ENCODE measurements around the gene ITSN2.

DNA sequence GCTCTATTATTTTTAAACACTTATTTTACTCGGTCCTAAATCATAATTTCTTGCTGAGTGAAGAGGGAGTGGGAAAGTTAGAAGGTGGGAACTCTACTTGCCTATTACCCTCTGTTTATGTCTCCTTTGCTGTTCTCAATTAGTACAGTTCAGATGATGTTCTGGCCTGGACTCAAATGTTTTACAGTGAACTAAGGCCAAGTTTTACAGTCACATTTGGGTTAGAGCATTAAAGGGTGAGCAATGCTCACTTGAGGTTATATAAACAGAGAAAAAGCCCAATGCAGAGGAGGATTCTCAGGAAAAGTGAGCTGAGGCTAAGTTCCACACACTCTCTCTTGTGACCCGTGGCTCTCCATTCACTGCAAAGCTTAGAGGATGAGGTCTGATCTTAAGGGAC lies 52.4 kb downstream of the ITSN2 start:
- TF ChIP-seq POLR2AphosphoS5 (IDR thresholded peaks at IDR 0.05; ENCODE audit: insufficient read depth in 1 of 2, low read depth in 1 of 2) (no peak), POLR2A (IDR thresholded peaks at IDR 0.05) (no peak)
- TF ChIP-seq, protein P1, sequence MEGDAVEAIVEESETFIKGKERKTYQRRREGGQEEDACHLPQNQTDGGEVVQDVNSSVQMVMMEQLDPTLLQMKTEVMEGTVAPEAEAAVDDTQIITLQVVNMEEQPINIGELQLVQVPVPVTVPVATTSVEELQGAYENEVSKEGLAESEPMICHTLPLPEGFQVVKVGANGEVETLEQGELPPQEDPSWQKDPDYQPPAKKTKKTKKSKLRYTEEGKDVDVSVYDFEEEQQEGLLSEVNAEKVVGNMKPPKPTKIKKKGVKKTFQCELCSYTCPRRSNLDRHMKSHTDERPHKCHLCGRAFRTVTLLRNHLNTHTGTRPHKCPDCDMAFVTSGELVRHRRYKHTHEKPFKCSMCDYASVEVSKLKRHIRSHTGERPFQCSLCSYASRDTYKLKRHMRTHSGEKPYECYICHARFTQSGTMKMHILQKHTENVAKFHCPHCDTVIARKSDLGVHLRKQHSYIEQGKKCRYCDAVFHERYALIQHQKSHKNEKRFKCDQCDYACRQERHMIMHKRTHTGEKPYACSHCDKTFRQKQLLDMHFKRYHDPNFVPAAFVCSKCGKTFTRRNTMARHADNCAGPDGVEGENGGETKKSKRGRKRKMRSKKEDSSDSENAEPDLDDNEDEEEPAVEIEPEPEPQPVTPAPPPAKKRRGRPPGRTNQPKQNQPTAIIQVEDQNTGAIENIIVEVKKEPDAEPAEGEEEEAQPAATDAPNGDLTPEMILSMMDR (IDR thresholded peaks at IDR 0.05) = no peak
